NCI-H748 treated with DMSO at 0.1 percent for 48 hours (cell line): ENCODE data around the gene LEF1.

Source experiments
- DNase-seq: peaks from one replicate; lab custom pipeline; 2025; lab: John Stamatoyannopoulos, UW

Gene LEF1

DNA sequence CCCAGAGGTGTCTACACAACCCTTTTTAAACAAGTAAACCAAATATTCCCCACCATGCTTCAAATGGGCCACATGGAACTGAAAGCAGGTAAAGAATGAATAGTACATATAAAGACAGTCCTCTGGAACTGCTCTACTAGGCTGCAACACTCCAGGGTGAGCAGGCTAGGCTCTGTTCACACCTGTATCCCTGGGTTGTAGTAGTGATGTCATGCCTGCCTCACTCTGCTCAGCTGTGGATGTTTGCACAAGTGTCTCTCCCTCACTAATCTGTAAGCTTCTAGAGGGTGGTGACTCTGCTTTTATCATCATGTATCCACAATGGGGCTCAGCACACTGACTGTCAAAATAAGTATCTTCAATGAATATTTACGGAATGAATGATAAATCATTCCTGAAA is 20.4 kb downstream of the LEF1 start:
- no peak for DNase-seq

DNA sequence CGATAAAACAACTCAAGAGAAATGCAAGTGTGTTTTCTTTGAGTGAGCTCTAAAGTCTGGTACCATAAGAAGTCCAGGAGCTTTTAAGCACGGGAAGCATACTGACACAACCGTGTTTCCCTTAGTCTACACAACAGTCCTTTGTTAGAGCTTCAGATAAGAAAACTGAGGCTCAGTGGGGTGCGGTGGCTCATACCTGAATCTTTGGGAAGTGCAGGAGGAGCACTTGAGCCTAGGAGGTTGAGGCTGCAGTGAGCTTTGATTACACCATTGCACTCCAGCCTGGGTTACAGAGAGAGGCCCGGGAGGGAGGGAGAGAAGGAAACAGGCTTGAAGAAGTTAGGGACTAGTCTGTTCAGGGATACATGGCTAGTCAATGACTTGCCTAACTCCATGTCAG is 21.9 kb downstream of the LEF1 start:
- no peak for DNase-seq

DNA sequence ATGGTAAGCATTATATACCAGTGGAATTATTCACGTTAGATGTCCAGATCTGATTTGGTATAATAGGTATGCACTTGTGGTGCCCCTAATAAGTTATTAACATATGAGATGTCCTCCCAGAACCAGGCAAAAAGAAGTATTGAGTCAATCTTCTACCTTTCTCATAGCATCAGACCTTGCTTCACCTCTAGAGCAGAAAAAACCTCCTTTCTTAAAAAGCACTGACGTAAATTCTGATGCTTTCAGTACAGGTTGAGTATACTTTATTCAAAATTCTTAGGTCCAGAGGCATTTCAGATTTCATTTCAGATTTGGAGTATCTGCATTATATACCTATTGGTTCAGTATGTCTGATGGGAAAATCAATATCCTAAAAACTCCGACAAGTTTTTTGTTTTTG is 22.4 kb downstream of the LEF1 start:
- no peak for DNase-seq

DNA sequence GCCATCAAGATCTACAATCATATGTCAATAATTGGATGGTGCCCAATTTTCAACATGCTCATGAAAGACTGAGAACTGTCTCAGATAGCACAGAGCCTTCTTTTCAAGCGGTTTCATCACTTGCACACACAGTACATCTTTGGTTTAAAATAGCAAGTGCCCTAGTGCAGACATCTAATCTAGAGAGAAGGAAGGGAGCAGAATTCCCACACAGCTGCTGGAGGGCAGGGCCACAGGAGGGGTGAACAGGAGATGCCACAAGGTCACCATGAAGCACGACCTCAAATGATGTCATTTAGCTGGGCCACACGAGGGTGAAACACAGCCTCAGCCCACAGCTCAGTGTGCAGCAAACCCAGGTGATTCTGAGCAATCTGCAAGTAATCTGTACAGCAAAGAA is 24.3 kb downstream of the LEF1 start:
- DNase-seq: no peak

DNA sequence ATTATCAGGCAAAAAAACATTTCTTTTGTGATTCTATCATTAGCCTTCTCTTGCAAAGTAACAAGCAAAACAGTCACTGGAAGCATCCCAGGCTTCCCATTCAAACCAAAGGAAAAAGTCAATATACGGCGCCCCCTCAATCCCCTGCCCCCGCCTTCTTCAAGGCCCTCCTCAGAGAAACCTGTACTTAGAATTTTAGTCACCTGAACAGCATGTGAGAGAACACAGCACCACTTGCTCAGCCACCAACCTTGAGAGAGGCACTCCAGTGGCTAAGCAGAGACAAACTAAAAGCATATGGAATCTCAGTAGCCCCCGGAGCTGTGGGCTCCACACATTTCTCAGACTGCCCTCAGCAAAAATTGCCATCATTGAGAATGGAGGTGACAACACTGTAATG is 25.2 kb downstream of the LEF1 start:
- DNase-seq: no peak

DNA sequence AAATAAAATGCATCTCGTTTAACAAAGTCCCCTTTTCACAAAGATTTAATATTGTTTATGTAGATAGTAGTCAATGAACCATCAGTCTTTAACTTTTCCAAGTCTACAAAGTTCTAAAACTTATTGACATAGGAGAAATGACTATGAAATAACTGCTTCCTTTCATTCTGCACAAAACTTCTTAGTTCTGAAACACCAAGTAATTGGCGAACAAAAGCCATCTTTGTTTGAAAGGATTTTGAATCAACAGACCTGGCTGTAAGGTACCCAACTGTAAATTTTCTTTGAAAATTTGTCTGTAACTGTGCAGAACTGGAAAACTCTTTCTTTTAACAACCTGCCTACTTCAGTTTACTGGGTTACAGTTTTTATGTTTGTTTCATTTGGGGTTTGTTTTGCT is 25.9 kb downstream of the LEF1 start:
- no peak for DNase-seq

DNA sequence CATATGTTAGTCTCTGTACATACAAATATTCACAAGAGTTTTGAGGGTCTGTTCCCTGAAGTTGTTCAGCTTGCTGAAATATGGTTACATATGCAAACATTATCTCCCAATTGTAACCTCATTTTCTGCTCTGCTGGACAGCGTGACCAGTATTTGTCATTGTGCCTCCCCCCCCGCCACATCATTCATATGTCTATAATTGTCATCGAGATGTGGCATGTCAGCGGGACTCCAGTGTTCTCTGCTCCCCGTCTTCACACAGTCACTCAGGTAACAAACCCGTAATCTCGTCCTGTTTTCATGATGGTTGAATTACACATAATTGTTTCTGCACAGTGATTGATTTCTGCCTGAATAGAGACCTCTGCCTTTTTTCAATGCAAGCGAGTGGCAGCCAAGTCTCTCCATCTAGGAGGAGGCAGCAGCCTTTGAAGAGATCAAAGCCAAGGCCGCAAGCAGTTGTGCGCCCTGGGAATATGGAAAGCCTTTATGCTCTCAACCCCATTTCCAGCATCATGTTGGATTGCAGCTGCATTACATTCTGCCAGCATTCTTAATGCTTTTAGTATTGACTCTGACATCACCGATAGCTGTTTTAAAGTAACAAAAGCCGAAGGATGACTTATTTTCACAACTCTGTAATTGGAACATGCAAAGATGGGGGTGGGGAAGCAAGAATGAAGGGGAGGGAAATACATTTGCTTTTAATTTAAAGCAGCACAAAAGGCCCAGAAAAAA is 27.4 kb downstream of the LEF1 start:
- peak; percentile 83 for DNase-seq

DNA sequence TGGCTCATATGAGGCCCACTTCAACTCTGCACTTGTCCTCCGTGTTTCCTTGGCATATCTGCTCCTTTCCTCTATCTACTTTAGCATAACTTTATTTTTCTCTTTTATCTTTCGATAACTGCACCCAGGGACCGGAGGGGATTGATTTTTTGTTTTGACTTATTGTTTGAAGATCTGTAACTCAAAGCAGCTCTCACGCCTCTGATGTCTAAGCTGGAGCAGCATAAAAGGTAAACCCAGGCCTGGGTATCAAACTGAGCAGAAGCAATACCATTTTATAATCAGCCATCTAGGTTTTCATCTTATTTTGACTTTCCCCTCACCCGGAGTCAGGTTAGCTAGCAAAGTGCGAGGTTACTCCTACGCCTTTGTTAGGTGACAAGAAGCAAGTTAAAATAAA is 28.4 kb downstream of the LEF1 start:
- no peak for DNase-seq

DNA sequence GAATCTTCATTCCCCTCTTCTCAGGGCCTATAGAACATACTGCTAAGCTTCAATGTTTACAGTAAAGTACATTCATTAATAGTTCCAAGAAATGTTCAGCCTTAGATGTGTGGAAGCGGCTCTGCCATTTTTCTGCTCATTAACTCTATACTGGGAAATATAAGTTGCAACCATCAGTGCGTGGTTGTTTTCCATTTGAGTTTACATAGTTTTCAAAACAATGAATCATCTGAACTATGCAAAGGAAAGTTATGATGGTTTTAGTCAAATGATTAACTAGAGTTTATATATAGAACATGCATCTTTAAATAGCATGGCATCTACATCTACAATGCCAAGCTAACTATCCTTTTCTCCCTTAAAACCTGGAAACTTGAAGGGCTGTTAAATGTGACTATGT is 29.6 kb downstream of the LEF1 start:
- no peak for DNase-seq

DNA sequence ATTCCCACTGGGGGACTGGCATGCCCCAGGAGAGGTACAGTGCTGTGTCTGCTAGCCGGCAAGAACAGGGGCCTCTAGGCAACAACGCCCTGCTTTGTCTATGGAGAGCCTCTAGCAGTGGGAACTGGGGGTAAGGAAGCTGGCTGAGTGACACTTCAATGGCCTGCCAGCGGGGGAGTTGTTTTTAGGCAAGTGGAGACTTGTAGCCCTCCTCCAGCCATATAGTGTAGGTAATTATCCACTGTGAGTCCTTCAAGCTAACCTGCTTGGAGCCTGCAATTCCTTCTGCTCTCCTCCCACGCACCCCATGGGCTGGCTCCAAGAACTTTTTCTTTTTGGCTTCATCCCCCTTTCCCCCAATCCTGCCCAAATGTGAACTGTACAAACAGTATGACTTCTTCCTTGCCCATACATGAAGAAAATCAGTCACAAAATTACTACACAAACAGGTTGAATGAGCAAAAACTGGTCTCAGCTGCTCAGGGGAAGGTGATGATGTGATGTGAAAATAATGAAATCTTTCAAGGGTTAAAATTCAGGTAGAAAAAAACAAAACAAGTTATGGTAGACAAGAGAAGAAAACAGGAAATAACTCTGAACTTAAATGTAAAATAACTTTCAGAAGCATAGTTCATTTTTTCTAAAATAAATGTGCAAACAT is 33.1 kb downstream of the LEF1 start:
- DNase-seq: peak; percentile 73

DNA sequence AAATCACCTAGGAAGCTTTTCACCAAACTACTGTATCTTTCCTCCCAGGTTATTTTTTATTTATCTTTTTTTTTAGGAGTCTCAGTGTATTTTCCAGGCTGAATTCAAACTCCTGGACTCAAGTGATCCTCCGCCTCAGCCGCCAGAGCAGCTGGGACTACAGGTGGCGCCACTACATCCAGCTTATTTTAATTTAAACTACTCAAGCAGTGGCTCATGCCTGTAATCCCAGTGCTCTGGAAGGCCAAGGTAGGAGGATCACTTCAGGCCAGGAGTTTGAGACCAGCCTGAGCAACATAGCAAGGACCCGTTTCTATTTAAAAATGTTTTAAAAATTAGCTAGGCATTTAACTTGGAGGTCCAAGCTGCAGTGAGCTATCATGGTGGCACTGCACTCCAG is 37.8 kb downstream of the LEF1 start:
- DNase-seq: no peak

DNA sequence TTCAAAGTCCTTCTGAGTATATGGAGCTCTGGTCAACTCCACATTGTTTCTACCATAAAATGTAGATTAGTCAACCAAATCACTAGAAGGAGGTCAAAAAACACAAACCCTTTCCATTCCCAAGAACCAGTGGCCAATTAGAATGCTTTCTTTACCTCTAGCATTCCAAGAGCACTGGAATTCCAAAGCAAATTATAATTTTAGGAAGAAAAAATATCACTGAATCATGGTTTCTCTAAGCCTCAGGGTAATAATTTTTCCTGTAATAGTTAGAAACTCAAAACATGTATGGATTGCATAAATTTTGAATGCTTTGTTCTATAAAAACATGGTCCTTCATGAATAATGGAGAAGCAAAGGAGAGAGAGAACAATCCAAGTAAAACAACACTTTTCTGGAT is 39.5 kb downstream of the LEF1 start:
- DNase-seq: no peak

DNA sequence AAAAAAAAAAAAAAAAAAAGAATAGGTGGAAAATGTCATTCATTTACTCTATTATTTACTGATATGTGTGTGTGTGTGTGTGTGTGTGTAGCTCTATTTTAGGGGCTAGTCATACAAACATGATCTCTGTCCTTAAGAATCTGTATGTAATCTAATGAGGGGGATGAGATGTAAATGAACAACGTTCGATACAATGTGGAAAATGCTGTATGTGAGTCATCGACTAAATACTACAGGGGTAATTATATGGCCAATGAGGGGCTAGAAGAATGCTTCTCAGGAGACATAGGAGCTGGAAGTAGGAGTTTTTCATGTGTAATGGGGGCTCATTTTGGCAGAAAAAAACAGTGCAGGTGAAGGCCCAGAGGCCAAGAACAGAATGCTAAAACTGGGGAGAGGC is 41.9 kb downstream of the LEF1 start:
- DNase-seq: no peak

DNA sequence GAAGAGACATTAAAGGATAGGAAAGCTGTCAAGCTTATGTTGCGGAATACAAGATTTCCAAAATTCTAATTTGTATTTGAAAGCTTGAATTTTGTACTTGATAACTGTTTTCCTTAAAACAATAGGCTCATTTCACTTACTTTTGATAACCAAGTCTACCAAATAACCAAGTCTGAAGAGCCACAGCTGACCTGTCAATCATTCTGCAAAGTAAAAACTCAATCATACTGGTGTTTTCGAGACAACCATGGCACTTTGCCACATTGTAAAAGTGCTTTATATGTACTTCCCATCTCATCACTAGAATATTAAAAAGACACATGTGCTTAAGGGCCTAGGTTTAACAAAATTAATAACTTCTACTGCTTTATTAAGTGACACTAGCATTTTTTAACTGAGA is 47.9 kb downstream of the LEF1 start:
- DNase-seq: no peak

DNA sequence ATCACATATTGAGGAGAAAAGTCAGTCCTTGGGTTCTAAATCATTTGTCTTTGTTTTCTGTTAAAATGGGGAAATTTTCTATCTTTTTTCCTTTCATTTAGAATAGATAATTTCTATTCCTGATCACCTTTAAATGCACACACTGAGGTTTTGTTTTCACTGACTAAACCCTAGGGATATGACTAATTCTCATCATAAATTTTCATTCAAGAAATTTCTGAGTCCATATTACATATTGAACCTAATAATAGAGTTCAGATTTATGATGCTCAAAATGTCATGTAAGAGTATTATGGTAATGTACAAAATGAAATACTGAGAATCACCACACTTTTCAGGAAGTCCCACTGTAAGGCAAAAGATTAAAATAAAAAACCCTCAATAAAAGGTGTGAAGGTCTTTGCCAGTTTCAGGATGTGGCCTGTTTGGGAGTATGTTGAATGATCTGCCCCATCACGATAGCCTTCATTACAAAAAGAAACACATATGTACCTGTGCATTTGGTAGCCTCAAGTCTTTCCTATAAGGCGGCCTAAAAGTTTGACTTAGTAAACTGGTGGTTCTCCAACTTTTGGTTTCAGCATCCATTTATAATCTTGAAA is 49.4 kb downstream of the LEF1 start:
- no peak for DNase-seq

DNA sequence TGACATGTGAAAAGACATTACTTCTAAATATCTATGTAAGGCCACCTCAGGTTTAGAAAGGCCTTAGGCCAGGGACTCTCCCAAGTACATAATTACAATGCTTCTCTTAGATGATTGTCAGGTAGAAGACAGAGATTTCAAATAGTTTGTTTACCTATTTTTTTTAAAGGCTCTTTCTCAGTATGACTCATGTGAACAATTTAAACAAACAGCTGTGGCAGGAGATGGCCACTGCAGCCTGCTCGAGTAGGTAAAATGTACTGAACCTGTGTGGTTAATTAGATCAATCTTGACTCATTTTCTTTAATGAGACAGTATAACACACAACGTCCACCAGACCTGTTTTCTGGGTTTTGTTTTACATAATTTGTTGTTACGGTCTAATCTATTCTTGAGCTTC is 50.2 kb downstream of the LEF1 start:
- DNase-seq: peak; percentile 87

DNA sequence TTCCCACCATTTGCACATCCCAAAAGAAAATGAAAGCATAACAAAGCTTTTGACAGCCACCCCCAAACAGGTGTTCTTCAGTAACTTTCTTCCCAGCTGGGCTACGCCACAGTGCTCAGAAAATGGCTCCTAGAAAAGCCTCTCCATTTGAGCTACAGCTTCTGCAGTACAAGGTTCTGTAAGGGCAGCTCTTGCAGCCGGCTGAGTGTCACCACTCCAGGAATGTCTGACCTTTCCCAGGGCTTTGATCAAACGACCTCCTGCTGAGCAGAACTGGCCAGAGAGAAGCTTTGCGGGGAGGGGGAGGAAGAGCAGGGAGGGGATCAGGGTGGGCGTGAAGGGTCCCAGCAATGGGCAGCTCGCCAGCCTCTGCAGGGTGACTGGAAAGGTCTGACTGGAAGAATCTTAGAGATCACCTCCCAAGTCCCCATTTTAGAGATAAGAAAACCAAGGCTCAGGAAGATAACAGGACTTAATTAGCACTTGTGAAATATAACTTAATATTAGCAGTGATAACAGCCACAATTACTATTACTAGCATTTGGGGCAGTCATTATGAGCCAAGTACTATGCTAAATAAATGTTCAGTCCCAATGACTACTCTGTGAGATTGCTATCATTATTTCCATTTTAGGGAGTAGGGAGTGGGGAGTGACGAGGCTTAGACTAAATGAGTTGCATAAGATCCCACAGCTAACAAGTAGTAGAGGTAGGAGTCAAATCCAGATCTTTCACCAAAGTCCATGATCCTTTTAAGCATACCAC is 51.1 kb downstream of the LEF1 start:
- no peak for DNase-seq

DNA sequence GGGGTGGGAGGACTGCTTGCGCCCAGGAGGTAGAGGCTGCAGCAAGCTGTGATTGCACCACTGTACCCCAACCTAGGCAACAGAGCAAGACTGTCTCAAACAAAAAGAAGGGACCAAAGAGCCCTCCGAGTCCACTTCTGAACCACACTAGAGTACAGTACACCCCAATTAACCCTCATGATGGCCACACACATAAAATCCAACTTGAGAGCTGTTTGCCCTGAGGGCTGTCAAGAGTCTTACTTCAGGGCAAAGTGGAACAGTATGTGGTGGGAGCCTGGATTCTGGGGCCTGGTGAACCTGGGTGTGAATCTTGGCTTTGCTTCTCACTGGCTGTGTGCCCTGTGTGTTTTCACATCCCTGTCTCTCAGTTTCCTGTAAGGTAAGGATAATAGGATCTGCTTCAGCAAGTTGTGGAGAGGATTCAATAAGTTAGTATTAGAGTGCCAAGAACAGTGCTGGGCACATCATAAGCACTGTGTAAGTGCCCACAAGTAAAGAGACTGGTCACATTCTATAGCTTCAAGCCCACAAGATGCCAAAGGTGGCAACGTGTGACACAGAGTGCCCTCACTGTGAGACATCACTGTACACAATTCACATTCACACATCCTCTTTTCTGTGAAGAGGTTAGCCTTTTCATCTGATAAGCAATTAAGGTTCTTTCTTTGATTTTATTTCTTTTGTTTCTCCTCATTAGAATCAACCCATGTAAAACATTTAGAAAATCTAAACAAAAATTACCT is 52.1 kb downstream of the LEF1 start:
- DNase-seq: no peak

DNA sequence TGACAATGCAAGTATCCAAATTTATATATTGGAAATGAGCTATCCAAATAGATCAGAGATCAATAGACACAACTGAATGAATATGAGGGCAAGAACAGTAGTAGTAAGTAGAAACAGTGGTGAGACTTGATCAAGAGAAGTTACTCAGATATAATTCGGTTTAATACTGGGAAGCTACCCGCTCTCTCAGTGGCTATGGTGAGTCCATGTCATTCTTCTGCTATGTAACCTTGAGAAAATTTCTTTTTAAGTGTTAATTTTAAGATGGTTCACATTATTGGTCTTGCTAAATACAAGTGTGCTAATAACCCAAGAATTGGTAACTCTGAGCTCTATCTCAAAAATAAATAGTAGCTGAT is 53.6 kb downstream of the LEF1 start:
- no peak for DNase-seq

DNA sequence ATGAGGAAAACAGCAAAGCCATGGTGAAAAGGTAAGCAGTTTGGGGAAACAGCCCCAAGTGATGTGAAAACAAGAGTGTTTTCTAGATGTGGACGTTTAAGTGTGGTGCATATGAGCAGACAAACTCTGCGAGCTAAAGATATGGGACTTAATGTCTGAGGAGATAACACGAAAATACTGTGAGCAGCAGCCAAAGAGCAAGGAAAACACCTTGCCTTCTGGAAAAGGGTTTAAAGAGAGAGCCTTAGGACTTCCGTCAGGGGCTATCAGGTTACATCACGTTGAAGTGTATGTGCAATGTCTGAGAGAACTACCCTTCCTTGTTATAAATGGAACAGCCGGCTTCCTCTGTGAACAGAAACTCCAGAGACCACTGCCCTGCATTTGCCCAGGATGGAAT is 54.2 kb downstream of the LEF1 start:
- peak; percentile 15 for DNase-seq

DNA sequence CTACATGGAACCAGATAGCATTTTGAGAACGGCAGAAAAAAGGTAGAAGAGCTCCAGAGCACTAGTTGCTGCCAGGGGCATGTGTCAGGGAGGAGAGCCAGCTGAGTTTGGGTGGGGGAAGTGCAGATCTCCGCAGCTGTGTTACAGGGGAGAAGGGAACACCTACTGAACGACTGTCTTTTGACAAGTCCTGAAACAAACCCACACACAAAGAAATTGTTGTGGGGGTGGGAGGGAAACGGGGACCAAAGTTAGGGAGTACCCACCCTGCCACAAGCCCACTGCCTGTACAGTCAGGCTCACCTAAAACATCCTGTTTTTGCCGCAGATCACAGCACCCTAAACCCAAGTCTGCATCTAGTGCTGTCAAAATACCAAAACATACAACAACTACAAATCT is 55.5 kb downstream of the LEF1 start:
- no peak for DNase-seq

DNA sequence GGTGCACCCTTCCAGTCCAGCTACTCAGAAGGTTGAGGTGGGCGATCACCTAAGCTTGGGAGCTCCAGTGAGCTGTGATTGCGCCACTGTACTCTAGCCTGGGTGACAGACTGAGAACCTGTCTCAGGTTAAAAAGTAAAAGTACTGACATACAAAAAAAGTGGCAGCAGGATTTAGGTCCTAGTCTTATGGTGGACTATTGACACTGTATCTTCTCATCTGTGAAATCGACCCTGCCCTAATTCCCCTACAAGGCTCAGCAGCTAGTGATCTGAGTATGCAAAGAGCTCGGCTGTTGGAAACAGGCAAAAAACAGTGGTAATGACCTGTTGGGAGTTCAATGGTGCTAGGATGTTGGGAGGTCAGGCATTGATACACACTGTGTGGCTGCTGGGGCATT is 57.0 kb downstream of the LEF1 start:
- no peak for DNase-seq
